Vagina (tissue), 2 donors: ENCODE results near the gene SCO2. TPM values are rescaled to one million over a fixed set of nuclear protein-coding genes. Genes with fewer than 3 reads are reported as not detected.

Experiments used
- DNase-seq, 2 donors: peaks; one replicate each; pipeline ENCODE4 v3.0.0-alpha.2; 2017; ENCODE audit errors: extremely low spot score in 2 of 2
- H3K27ac ChIP-seq: fragments of 200-600 bp; sonication (generic); one replicate; pipeline ENCODE4 v1.5.1; 2019
- H3K27me3 ChIP-seq: fragments of 200-600 bp; sonication (generic); one replicate; pipeline ENCODE4 v1.5.1; 2019
- H3K36me3 ChIP-seq, 2 donors: fragments of 200-600 bp; sonication (generic); one replicate each; pipeline ENCODE4 v1.5.1; 2017 to 2019
- H3K4me1 ChIP-seq: fragments of 200-600 bp; sonication (generic); one replicate; pipeline ENCODE4 v1.5.1; 2019
- H3K4me3 ChIP-seq, 2 donors: fragments of 200-600 bp; sonication (generic); 1 replicate in 1 of 2; 2 replicates in 1 of 2; pipeline ENCODE4 v1.5.1; 2016 to 2019
- H3K9me3 ChIP-seq: fragments of 200-600 bp; sonication (generic); one replicate; pipeline ENCODE4 v1.5.1; 2019
- CTCF ChIP-seq, 3 experiments: fragments of 450-650 bp in 2 of 3; fragments of 200-600 bp in 1 of 3; sonication (generic) in 1 of 3; IDR thresholded peaks; one replicate each; pipeline ENCODE4 v1.5.1; 2017 to 2019; ENCODE audit warnings: antibody characterized with exemption in 3 of 3, mild to moderate bottlenecking in 2 of 3, moderate library complexity in 2 of 3
- POLR2A ChIP-seq, 2 donors: fragments of 450-650 bp; IDR thresholded peaks; one replicate each; pipeline ENCODE4 v1.6.1; 2017; ENCODE audit warnings: antibody characterized with exemption in 2 of 2, mild to moderate bottlenecking in 2 of 2, moderate library complexity in 2 of 2
- POLR2AphosphoS5 ChIP-seq, 2 donors: sonication (generic); formaldehyde crosslinking; IDR thresholded peaks; one replicate each; pipeline ENCODE4 v1.9.0; 2017; ENCODE audit warnings: antibody characterized with exemption in 2 of 2, mild to moderate bottlenecking in 2 of 2, low read depth in 1 of 2; ENCODE audit not compliant: insufficient read depth in 1 of 2
- intact Hi-C: fragments of 100-400 bp; cut with DNase I; formaldehyde crosslinking; loops from one replicate; pipeline ENCODE4 v1.15.1; 2023
- total RNA-seq: library from RNA; depleted of rRNA; stranded (reverse); fragments of >200 nt; gene quantifications from one replicate; pipeline ENCODE4 v1.2.3, GENCODE V29; 2016

SCO2 gene
- total RNA-seq, 1 donor from 2014 or later, result 25.0 TPM

DNA sequence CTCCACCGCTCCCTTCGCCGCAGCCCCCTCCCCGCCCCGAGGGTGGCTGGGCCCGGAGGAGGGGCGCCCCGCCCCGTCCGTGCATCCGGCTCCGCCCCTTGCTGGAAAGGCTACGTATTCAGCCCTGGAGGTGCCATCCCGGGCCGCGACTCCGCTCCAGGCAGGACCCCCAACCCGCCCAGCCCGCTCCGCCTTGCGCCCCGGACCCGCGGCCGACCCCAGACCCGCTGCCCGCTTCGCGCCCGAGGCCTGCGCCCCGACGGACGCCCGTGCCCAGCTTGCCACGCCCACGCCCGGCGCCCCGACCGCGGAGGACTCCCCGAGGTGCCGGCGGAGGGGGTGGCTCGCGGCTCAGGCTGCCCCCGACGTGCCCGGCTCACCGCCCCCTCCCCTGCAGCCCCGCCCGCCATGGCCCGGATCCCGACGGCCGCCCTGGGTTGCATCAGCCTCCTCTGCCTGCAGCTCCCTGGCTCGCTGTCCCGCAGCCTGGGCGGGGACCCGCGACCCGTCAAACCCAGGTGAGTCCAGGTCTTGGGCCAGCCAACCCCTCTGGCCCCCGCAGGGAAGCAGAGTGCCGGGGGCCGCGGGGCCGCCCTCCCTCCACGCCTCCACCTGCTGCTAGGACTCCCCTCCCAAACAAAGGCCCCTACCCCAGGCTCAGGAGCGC is 43.8 kb downstream of the SCO2 start, which contains the start of gene ADM2:
Gene ADM2, plus strand, starts transcription at position 104 of the 667 bp plus-strand sequence. Its CDS starts 305 bp downstream, at position 409.
- TF ChIP-seq POLR2AphosphoS5 (IDR thresholded peaks at IDR 0.05; ENCODE audit: insufficient read depth in 1 of 2, low read depth in 1 of 2) (no peak), CTCF (IDR thresholded peaks at IDR 0.05) (no peak), POLR2A (IDR thresholded peaks at IDR 0.05) (no peak)
- Histone ChIP-seq H3K9me3 (no peaks in the 10 kb centered on the region), H3K4me1 (peaks cover 15% of the 10 kb centered on the region), H3K36me3 (no peaks in the 10 kb centered on the region), H3K4me3 (peak within 1 kb of the TSS; percentile 40 to 62), H3K27me3 (peaks cover 19% of the 10 kb centered on the region), H3K27ac (no peak within 1 kb of the TSS)
- intact Hi-C loops, result no loop called here
- no peak for DNase-seq

DNA sequence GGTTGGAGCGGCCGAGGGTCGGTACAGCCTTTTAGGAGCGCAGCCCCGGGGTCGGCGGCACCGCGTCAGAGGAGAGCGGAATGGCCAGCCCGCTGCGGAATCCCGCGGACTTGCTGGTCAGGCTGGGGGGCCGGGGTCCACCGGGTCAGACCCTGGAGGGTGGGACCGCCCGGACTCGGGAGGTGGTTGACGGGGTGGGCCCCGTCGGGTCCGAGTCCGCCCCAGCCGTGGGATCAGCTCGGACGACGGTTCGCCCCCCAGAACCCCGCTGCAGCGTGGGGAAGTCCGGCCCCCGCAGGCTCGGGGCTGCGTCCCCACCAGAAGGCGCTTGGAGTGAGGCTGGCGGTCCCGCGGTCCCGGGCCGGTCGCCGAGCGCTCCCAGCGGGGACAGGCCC is 44.4 kb downstream of the SCO2 start:
- Histone ChIP-seq H3K27me3 (peaks cover 19% of the 10 kb centered on the region), H3K4me1 (peaks cover 15% of the 10 kb centered on the region), H3K27ac (no peak overlapping the region)

DNA sequence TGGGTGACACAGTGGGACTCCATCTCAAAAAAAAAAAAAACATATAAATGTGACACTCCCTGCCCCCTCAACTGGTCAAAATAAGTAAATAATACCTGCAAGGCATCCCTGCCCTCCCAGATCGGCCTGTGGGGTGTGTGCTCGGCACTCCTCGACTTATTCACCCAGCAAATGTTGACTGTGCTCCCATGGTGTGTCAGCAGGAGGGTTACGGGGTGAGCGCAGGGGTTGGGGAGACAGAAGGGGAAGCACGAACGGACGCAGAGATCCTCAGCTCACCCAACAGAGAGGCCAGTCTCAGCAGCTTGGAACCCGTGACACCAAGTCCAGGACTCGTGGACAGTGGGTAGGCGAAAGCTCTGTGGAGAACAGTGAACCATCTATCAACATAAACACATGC is 45.7 kb downstream of the SCO2 start:
- no peak for TF ChIP-seq POLR2AphosphoS5 (IDR thresholded peaks at IDR 0.05; ENCODE audit: insufficient read depth in 1 of 2, low read depth in 1 of 2)
- no peak for TF ChIP-seq POLR2A (IDR thresholded peaks at IDR 0.05)
- no peak for TF ChIP-seq CTCF (IDR thresholded peaks at IDR 0.05)
- intact Hi-C loops, result no loop called here
- H3K27ac ChIP-seq, result no peak overlapping the region

More for the DNA sequence above, 44.4 kb downstream of the SCO2 start:
- no peak for DNase-seq
- H3K4me3 ChIP-seq, result peak overlapping the region; percentile 40 to 62
- no peak for TF ChIP-seq CTCF (IDR thresholded peaks at IDR 0.05)
- TF ChIP-seq POLR2A (IDR thresholded peaks at IDR 0.05), result no peak
- TF ChIP-seq POLR2AphosphoS5 (IDR thresholded peaks at IDR 0.05; ENCODE audit: insufficient read depth in 1 of 2, low read depth in 1 of 2), result no peak
- no peaks in the 10 kb centered on the region for H3K9me3 ChIP-seq
- H3K36me3 ChIP-seq, result no peaks in the 10 kb centered on the region
- intact Hi-C loops, result no loop called here

DNA sequence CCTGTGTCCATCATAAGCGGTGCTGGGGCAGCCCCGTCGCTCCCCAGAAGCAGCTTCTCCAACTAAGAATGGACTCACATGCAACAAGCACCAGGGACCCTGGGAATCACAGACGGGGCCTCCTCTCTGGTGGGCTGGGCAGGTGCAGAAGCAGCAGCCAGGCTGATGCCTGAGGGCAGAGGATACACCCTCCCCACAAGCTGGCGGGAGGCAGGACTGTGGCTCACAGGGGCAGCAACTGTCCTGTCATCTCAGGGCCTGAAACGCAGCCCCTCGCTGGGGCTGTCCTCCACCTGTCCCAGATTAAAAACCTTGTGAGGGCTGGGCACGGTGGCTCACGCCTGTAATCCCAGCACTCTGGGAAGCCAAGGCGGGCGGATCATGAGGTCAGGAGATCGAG is 47.5 kb downstream of the SCO2 start:
- TF ChIP-seq POLR2A (IDR thresholded peaks at IDR 0.05) (no peak), POLR2AphosphoS5 (IDR thresholded peaks at IDR 0.05; ENCODE audit: insufficient read depth in 1 of 2, low read depth in 1 of 2) (no peak), CTCF (IDR thresholded peaks at IDR 0.05) (no peak)
- intact Hi-C loops, result no loop called here
- peaks cover 18% of the 10 kb centered on the region for H3K27me3 ChIP-seq
- peaks cover 36% of the 10 kb centered on the region for H3K4me1 ChIP-seq
- H3K4me3 ChIP-seq, result no peak overlapping the region
- no peak overlapping the region for H3K27ac ChIP-seq
- no peak for DNase-seq
- no peaks in the 10 kb centered on the region for H3K36me3 ChIP-seq
- H3K9me3 ChIP-seq, result no peaks in the 10 kb centered on the region

More for the DNA sequence above, 45.7 kb downstream of the SCO2 start:
- Histone ChIP-seq H3K4me1 (peaks cover 24% of the 10 kb centered on the region), H3K36me3 (no peaks in the 10 kb centered on the region), H3K4me3 (no peak overlapping the region), H3K9me3 (no peaks in the 10 kb centered on the region), H3K27me3 (peaks cover 19% of the 10 kb centered on the region)
- no peak for DNase-seq

- no peak overlapping the region for H3K27ac ChIP-seq
- intact Hi-C loops, result no loop called here
- H3K36me3 ChIP-seq, result no peaks in the 10 kb centered on the region
- peaks cover 42% of the 10 kb centered on the region for H3K4me1 ChIP-seq
- no peak overlapping the region for H3K4me3 ChIP-seq
- peaks cover 8% of the 10 kb centered on the region for H3K27me3 ChIP-seq
- DNase-seq, result no peak
- no peaks in the 10 kb centered on the region for H3K9me3 ChIP-seq
- TF ChIP-seq POLR2A (IDR thresholded peaks at IDR 0.05) (no peak), CTCF (IDR thresholded peaks at IDR 0.05) (no peak), POLR2AphosphoS5 (IDR thresholded peaks at IDR 0.05; ENCODE audit: insufficient read depth in 1 of 2, low read depth in 1 of 2) (no peak)
These were observed 48.5 kb downstream of the SCO2 start for GRCh38 chr22:50476868-50477267.
